GM12875 (cell line): ENCODE measurements around the gene SLC52A1.
"Not testable (repeated sequence)": the region's sequence is repeated elsewhere in the genome, so short reads cannot be mapped to it uniquely, and the experiment has no call there.

Experiments used
- H3K4me3 ChIP-seq: one replicate; pipeline ENCODE4 v1.5.1; 2011; ENCODE audit warnings: low read depth, low read length, control low read depth
- CTCF ChIP-seq: IDR thresholded peaks from 2 replicates; pipeline ENCODE4 v1.5.1; 2011; ENCODE audit warnings: low read depth, mild to moderate bottlenecking, control low read depth, inconsistent platforms, low read length, moderate library complexity, borderline replicate concordance; ENCODE audit not compliant: insufficient read depth

Gene SLC52A1

GRCh38 chr17:5031365-5032082, 3.7 kb downstream of the SLC52A1 start:
- H3K4me3 ChIP-seq = peak overlapping the region; percentile 28

GRCh38 chr17:5030168-5030567, 5.1 kb downstream of the SLC52A1 start:
- not testable (repeated sequence) for H3K4me3 ChIP-seq

More at GRCh38 chr17:5031365-5032082, 3.7 kb downstream of the SLC52A1 start:
- TF ChIP-seq CTCF = peak; percentile 82

- TF ChIP-seq CTCF = no peak
- no peak overlapping the region for H3K4me3 ChIP-seq
These were observed 7.3 kb downstream of the SLC52A1 start for GRCh38 chr17:5027916-5028315.

- no peak for TF ChIP-seq CTCF
- H3K4me3 ChIP-seq = no peak overlapping the region
These were observed 7.9 kb downstream of the SLC52A1 start for GRCh38 chr17:5027299-5027698.

GRCh38 chr17:5024604-5025003, 10.6 kb downstream of the SLC52A1 start:
- no peak overlapping the region for H3K4me3 ChIP-seq
- no peak for TF ChIP-seq CTCF

- no peak for TF ChIP-seq CTCF
- H3K4me3 ChIP-seq = no peak overlapping the region
These were observed 11.6 kb downstream of the SLC52A1 start for GRCh38 chr17:5023588-5024147.

- H3K4me3 ChIP-seq = no peak overlapping the region
- TF ChIP-seq CTCF = no peak
These were observed 13.0 kb downstream of the SLC52A1 start for GRCh38 chr17:5022171-5022711.
